Stimulated activated CD8-positive, alpha-beta memory T cell treated with anti-CD3 and anti-CD28 coated beads, Interleukin-7, amount 100 ng/mL, for 4 hours (primary cell): ENCODE results near the gene RAPGEF2.

ENCODE experiments used
- DNase-seq, 2 donors: peaks; one replicate each; pipeline ENCODE4 v3.0.0-alpha.2; 2020; ENCODE audit warnings: low read depth in 2 of 2

The RAPGEF2 gene

GRCh38 chr4:159131564-159131963, 28.7 kb downstream of the RAPGEF2 start:
- DNase-seq: no peak

- DNase-seq: no peak
These were observed 31.6 kb downstream of the RAPGEF2 start for GRCh38 chr4:159134429-159134828.

DNA sequence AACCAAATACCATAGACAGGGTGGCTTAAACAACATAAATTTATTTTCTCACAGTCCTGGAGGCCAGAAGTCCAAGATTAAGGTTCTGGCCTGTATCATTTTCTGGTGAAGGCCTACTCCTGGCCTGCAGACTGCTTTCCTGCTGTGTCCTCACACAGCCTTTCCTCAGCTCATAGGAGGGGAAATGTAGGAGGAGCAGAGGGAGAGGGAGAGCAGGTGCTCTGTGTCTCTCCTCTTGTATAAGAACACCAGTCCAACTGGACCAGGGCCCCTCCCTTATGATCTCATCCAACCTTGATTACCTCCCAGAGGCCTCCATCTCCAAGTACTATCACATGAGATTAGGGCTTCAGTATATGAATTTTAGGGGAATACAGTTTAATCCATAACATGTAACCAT, 34.3 kb downstream of the RAPGEF2 start:
- no peak for DNase-seq

GRCh38 chr4:159138436-159138835, 35.6 kb downstream of the RAPGEF2 start:
- no peak for DNase-seq

DNA sequence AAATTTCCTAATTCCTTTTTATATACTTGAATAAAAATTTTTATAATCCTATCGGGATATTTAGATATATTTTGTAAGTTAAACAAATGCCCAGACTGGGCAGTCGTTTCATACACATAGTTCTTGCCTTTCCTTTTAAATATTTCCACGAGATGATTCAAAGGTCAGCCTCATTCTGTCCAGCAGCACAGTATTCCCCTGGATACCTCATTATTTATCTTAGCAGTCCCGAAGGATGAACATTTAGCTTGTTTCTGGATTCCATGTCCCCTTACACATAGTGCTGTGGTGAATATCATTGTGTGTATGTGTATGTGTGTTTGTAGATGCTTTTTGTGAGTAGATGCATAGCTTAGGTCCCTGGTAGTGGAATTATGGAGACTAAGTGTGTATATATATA, 38.3 kb downstream of the RAPGEF2 start:
- no peak for DNase-seq

DNA sequence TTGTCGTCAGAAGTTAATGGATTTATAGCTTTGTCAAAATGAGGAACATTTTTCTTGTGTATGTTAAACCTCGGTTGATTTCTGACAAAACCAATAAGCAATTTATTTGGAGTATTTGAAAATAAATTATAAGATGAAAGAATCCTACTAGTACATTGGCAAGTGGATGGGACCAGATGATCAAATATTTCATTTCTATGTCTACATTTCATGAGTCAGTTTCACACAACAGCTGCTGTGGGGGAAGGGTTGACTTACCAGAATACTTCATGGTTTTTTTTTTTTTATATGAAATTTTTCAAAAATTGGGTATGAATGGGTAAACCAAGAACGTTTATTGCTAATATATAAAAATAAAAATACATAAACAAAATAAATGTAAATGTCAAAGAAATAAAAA, 39.4 kb downstream of the RAPGEF2 start:
- no peak for DNase-seq

DNA sequence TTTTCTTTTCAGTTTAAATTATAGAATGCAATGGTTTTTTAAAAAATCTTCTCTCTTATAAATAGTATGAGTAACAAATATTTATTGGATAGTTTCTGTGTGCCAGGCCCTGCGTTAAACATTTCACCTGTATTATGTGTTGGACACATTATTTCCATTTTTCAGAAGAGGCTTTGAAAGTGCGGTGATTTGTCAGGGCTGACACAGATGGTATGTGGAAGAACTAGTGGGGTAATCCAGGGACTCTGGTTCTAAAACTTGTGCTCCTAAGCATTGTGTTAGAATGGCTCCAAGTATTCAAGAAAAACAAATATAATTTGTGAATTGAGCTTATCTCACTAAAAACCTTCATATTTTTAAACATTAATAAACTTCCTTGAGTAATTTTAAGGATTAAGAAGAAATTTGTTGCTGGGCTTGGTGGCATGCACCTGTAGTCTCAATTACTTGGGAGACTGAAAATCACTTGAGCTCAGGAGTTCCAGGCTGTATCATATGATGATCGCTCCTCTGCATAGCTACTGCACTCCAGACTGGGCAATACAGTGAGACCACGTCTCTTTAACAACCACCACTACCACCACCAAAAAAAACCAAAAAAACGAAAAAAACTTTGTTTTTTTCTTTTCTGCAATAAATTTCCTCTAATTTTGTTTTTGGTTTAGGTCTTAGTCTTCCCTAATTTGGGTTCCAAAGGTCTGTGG, 40.0 kb downstream of the RAPGEF2 start:
- no peak for DNase-seq

DNA sequence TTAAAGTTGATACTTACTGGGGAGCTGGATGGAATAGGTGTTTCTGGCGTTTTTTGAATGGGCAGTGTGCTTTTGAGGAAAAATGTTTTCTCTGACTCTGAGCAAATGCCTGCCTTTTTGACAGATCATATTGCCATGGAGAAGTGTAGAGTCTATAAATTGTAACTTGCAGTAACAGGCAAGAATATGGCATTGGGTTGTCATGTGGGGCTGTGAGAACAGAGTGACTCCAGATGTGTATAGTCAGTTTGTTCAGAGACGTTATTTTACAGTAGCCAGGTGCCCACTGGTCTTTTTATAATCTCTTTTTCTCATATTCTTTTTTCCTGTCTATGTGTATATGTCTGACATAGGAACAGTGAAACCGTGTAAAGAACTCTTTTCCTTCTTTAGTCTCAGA, 40.8 kb downstream of the RAPGEF2 start:
- no peak for DNase-seq

DNA sequence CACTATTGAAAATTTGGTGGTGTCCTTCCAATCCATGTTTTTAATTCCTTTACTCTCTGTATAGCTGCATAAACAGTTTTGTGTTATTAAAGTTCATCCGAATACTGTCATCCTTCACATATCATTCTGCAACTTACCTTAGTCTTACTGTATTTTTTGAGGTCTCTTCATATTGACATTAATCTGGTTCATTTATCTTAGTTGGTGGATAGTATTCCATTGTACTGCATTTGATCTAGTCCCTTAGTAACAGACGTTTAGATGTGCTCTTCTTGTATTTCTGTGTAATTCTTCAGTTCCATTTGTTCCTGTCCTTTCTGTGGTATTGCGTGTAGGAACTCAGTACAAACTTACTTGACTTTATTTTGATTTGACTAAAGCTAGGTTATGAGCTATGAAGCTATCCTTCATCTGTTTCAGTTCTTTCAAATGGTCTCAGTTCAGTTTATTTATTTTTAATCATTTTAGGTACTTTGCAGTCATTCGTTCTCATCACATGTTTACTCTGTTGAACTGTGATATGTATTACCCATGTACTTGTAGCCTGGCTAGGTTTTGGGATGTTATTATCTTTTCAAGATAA, 41.3 kb downstream of the RAPGEF2 start:
- DNase-seq: no peak

GRCh38 chr4:159145318-159145991, 42.6 kb downstream of the RAPGEF2 start:
- no peak for DNase-seq

DNA sequence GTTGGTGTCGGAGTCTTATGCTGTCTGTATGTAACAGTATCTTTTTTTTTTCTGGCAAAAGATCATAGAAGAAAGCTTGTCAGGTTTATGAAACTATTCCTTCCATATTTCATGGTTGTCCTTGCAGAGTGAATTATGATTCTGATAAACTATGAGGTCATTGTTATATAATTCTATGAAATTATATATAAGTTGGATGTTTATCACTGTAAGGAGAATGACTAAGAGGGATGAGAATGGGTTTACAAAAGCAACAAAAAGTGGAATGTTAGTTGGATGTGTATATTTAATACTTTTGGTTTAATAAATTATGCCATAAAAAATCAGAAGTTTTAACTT, 43.1 kb downstream of the RAPGEF2 start:
- DNase-seq: no peak

- no peak for DNase-seq
These were observed 43.6 kb downstream of the RAPGEF2 start for GRCh38 chr4:159146488-159146887.

- DNase-seq: no peak
These were observed 45.6 kb downstream of the RAPGEF2 start for GRCh38 chr4:159148441-159148840.

DNA sequence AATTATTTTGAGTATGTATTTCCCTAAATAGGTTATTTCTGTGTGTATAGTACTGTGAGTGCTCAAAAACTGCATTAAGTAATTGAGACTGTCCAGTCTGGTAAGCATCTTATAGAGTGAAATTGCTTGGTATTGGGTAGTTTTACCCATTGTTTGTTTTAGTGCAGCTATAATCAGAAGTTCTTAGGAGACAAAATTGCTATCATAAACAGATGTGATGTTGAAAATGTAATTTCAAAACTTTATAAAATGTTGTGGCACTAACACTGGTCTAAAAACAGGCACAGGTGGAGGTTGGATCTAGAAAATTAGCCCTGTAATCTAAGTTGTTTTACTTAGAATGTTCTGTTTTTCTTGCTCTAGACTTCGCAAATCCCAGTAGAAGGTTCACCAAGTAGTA, 46.8 kb downstream of the RAPGEF2 start:
- DNase-seq: no peak

DNA sequence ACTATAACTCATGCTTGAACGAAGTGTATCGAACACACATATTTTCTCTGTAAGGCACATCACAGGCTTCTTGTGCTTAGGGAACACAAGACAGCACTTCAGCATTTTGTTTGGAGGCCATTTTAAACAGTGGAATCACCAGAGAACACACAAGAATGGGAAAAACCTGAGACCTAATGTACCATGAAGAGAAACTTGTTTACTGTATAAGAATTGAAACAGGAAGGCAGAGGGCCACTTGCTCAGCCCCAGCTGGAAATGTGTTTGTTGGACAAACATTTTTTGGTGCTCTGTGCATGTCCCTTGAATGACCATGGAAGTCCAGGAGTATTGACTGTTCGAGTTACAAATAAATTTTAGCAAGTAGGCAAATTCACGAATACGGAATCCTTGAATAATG, 47.5 kb downstream of the RAPGEF2 start:
- DNase-seq: no peak

DNA sequence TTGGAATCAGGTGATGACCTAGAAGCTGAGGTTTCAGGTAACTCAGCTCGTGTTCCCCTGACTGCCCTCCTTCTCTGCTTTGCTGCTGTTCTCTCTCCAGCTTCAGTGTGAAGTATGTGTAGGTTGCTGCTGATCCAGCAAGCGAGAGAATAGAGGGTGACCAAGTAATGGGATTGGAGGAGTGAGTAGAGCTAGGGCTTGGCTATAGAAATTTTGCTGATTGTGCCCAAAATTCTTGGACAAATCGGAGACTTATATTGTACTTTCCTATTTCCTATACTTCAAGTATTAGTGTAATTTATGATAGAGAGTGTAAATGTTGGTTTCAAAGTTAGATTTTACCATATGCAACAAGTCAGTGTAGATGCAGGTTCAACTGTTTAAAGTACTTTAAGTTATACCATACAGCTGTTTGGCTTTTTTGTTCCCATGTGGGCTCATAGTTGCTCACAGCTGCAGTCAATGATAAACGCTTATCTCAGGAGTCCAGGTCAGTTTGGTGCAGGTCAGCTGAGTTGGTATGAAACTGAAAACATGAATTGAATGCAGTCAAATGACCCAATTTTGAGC, 48.0 kb downstream of the RAPGEF2 start:
- DNase-seq: no peak

- DNase-seq: no peak
These were observed 48.8 kb downstream of the RAPGEF2 start for GRCh38 chr4:159151689-159152088.

DNA sequence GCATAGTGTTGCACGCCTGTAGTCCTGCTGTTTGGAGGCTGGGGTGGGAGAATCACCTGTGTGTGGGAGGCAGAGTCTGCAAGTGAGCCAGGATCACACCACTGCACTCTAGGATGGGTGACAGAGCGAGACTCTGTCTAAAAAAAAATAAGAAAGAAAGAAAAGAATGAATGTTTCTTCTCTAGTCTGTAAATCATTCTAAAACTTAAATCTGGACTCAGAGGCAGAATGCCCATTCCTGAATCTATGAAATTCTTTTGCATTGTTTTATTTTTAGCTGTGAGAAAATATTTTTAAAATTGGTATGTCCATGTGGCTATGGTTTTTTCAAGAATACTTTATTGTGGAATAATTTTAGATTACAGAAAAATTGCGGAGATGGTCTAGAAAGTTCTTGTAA, 49.3 kb downstream of the RAPGEF2 start:
- no peak for DNase-seq

DNA sequence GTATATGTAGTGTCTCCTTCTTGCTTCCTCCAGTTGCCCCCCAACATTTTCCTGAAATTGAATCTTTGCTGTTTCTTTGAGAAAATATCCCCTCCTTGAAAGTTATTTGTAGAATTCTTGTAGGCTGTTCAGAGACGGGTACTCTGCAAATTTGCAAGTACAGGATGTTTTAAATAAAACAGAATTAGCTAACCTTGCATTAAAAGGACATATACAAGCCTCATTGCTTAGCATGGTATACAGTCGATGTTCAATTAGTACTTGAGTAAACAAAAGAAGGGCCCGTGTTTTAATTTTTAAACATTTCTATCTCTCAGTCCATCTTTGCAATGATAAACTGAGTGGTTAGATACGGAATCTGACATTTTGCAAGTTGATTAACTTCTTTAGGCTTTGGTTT, 50.8 kb downstream of the RAPGEF2 start:
- no peak for DNase-seq

DNA sequence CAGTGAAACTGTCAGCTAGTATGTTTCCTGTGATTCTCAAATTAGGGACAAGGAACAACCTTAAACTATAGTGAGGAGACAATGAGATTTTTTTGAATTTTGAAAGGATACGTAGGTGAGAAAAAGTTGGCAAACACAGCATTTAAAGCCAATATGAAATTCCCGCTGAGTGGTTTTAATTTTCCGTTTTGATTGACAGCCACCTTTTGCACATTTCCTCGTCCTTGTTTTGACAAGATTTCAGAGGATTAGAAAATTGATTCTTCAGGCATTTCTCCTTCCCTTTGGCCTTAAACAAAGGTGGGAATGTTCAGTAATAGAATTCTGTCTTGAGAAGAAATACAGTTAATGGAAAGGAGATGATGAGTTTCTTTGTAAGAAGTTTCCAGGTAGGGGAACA, 52.2 kb downstream of the RAPGEF2 start:
- no peak for DNase-seq

DNA sequence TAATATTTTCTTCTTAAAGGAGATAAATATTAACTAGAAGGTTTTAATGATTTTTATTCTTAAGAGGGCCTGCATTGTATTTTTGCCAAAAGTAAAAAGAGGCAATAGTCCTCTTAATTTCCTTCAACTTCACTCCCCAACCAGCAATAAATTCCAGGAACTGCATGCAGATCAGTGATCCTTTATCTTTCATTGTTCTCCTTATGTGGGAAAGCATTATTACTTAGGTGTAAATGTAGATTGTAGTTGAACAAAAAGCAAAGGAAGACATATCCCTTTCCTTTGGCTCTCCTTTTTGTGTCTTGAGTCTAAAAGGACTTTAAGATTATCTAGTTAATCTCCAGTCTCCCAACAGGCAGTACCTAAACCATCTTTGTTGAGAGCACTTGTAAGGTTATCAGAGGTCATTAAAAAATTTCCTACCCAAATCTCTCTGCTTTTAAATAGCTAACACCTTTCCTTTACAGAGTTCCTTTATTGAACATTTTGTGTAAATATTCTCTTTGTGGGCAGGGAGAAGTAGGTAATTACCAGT, 55.3 kb downstream of the RAPGEF2 start:
- no peak for DNase-seq

- DNase-seq: no peak
These were observed 56.1 kb downstream of the RAPGEF2 start for GRCh38 chr4:159158985-159159384.

GRCh38 chr4:159159611-159160010, 56.7 kb downstream of the RAPGEF2 start:
- DNase-seq: no peak
